Motor neuron (in vitro differentiated cells): ENCODE measurements around the gene PRSS56. TPM values are rescaled to one million over a fixed set of nuclear protein-coding genes. Genes with fewer than 3 reads are reported as not detected.

Experiments used
- ATAC-seq, 8 experiments: fragments of 200-7000 bp; cut with Tn5 transposase; replicated peaks in 6 of 8; 2 replicates each; pipeline ENCODE4 v1.8.0; 2021; ENCODE audit warnings: mild to moderate bottlenecking in 8 of 8, moderate library complexity in 8 of 8
- H3K27ac ChIP-seq, 2 donors: fragments of 250-450 bp; sonication (Bioruptor Pico); 2 replicates each; pipeline ENCODE4 v1.9.0; 2021; ENCODE audit warnings: antibody characterized with exemption in 2 of 2, mild to moderate bottlenecking in 2 of 2, moderate library complexity in 1 of 2
- H3K4me1 ChIP-seq, 2 donors: fragments of 250-450 bp; sonication (Bioruptor Pico); replicated peaks in 1 of 2; 2 replicates each; pipeline ENCODE4 v1.6.1; 2021; ENCODE audit warnings: antibody characterized with exemption in 2 of 2, mild to moderate bottlenecking in 2 of 2, moderate library complexity in 1 of 2
- H3K4me3 ChIP-seq, 5 donors: fragments of 250-450 bp; sonication (Bioruptor Pico); 2 replicates each; pipeline ENCODE4 v1.9.0; 2021; ENCODE audit warnings: antibody characterized with exemption in 5 of 5, mild to moderate bottlenecking in 5 of 5, moderate library complexity in 4 of 5
- WGBS, 10 experiments: fragments of 450-650 bp; shearing (Covaris generic); methylation state at CpG; one replicate each; pipeline ENCODE4 v1.0.0; 2022; 5-methylcytosine and 5-hydroxymethylcytosine counted together
- in situ Hi-C, 9 experiments: fragments of 400-800 bp; cut with MboI; loops; one replicate each; pipeline ENCODE4 v1.15.0; 2021; ENCODE audit warnings: low sequenced_read_pairs in 9 of 9, low pct_unique_long_range_greater_than_20kb in 2 of 9; ENCODE audit not compliant: unreplicated experiment in 9 of 9
- total RNA-seq, 8 experiments: library from RNA; unstranded; fragments of 300-600 nt; gene quantifications; 2 replicates each; pipeline versions ENCODE4 v1.2.3 to v1.2.4, GENCODE V29; 2022

The PRSS56 gene
- total RNA-seq, 8 experiments from 2014 or later, result 0.08 to 1.9 (median 0.58) TPM; not detected in 2

- peak in 2 of 8 experiments; percentile 3 to 4 for ATAC-seq
- peak overlapping the region; percentile 25 to 84 for H3K27ac ChIP-seq
- WGBS, 10 experiments, result 35 to 100% (median 76%) methylated on average over 1 to 4 of the region's 9 CpGs; no CpG with 5 or more reads in 4 of the 10 experiments
- in situ Hi-C loops, result no loop called here
- H3K4me1 ChIP-seq, result peaks cover 58 to 62% of the 10 kb centered on the region in 2 donors
- H3K4me3 ChIP-seq, result no peak overlapping the region
Measured at GRCh38 chr2:232489516-232490220, 30.5 kb upstream of the PRSS56 start.

GRCh38 chr2:232490221-232491138 lies 29.7 kb upstream of the PRSS56 start:
- H3K27ac ChIP-seq, result peak overlapping the region; percentile 36 to 84
- 24 to 100% (median 72%) methylated on average over 1 to 8 of the region's 30 CpGs; no CpG with 5 or more reads in 3 of the 10 experiments for WGBS, 10 experiments
- peak in 7 of 8 experiments; percentile 5 to 72 (median 43) for ATAC-seq
- H3K4me1 ChIP-seq, result peaks cover 55 to 57% of the 10 kb centered on the region in 2 donors
- in situ Hi-C loops, result no loop called here
- H3K4me3 ChIP-seq, result no peak overlapping the region

DNA sequence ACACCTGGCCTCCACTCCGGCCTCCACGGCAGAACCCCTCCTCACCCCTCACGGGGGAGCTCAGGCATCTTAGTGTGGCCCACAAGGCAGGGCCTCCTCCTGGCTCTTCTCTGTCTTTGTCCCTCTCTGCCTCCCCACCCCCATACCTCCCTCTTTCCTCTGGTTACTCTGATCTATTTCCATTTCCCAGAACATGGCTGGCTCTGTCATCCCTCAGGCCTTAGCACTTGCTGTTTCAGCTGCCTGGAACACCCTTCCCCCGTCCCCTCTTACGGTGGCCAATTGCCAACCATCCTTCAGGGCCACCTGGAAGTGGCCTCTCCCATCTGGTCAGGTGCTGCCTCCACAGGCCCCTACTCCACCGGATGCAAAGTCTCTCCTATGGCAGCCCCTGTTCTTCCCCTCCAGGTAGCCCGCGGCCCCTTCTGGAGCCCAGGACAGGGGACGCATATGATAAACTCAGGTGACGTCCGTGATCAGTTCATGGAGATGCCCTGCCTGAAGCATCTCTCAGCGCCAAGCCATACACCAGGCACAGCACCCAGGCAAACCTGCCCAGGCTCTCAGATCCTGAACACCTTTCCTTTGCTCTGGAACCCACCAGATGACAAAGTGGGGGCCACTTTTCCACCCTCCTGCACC lies 28.9 kb upstream of the PRSS56 start:
- 50 to 100% (median 82%) methylated on average over 1 to 9 of the region's 12 CpGs; no CpG with 5 or more reads in 4 of the 10 experiments for WGBS, 10 experiments
- in situ Hi-C loops, result no loop called here
- ATAC-seq, result peak in 2 of 8 experiments; percentile 8 to 44
- Histone ChIP-seq H3K4me3 (no peak overlapping the region), H3K4me1 (peaks cover 60 to 62% of the 10 kb centered on the region in 2 donors), H3K27ac (peak overlapping the region; percentile 36 to 84)

DNA sequence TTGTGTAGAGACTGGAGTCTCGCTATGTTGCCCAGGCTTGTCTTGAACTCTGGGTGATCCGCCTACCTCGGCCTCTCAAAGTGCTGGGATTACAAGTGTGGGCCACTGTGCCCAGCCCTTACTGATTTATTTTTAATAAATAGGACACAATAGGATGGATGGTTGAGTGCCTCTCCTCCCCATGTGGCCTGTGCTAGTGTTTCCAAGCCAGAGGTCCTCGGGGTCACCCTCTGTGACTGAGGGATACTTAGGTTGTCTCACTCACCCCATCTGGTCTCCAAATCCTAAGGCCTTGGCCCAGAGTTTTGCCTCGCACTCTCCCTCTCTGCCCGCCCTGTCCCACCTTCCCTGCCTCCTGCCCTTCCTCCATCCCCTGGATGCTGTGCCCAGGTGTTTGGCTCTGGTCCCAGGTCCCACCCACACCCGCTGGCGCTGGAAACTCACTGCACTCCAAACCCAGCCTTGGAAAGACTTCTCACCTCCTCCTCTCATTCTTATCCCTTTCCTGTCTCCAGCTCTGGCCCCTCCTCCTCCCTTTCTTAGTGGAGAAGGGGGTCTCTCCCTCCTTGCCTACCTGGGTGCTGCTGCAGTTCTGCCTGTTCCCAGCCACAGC lies 27.8 kb upstream of the PRSS56 start:
- ATAC-seq, result no peak
- in situ Hi-C loops, result no loop called here
- H3K27ac ChIP-seq, result no peak overlapping the region
- peaks cover 71 to 73% of the 10 kb centered on the region in 2 donors for H3K4me1 ChIP-seq
- no peak overlapping the region for H3K4me3 ChIP-seq
- 20 to 100% (median 75%) methylated on average over 1 to 4 of the region's 8 CpGs; no CpG with 5 or more reads in 4 of the 10 experiments for WGBS, 10 experiments

DNA sequence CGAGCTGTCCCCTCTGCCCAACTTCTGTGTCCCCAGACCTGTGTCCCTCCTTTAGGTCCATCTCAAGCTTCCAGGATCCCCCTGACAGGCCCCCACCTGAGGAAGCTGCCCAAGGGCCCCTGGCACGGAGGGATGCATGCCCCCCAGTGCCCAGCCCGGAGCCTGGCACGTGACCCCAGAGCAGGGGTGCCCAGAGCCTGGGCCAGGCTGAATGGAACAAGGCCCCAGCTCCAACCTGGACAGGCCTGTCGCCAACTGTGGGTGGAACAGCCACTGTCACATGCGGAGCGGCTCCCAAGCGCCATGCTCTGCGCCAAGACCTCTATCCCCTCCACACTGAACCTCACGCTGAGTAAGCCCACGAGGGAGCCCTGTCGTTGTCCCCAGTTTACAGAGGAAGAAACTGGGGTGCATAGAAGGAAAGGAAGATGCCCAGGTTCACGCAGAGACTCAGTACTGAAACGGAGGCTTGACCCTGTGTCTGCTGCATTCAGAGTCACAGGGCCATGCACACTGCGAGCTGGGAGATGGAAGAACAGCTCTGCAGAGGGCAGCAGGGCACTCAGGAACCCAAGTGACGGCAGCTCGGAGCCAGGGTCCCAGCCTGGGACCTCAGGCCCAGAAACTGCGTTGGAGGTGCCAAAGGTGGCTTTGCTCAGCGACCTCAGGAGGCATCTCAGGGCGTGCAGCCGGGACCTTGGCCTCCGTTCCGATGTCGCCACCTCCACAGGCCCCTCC lies 27.1 kb upstream of the PRSS56 start:
- no peak for ATAC-seq
- Histone ChIP-seq H3K27ac (peak overlapping the region in 1 of 2 donors; percentile 13), H3K4me3 (no peak overlapping the region), H3K4me1 (peaks cover 74 to 75% of the 10 kb centered on the region in 2 donors)
- in situ Hi-C loops, result no loop called here
- 50 to 89% (median 71%) methylated on average over 2 to 11 of the region's 24 CpGs; no CpG with 5 or more reads in 4 of the 10 experiments for WGBS, 10 experiments

DNA sequence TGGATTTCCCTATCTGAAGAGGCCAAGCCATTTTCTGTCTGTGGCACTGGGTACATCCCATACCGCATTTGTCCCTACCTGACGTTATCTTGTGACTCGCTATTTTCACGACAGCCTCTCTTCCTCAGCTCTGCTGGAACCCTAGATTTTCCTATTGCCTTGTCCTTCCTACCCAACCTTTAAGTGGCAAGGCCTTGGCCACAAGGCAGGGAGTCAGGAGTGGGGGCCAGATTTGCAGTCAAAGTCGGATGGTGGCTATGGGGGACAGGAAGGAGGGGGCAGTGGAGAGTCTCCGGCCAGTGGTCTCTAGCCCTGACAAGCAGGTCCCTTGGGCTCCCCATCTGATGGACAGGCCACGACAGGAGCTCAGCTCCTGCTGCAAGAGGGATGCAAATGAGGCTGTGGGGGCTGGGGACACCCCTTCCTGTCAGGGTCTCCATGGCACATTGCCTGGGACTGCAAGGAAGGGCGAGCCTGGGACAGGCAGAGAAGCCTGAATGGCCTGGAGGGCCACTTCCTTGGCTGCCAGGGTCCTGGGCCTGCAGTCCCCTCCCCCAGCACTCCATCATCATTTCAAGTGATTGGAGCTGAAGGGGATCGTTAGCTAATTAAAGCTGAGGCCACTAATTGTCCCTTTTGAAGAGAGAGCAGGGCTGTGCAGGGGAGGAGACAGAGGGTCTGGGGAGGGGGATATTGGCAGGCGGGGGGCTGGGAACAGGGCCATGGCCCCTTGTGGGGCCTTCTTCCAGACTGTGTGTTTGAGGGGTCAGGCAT lies 26.3 kb upstream of the PRSS56 start:
- H3K27ac ChIP-seq, result peak overlapping the region; percentile 2 to 13
- peak in 2 of 8 experiments; percentile 2 to 5 for ATAC-seq
- in situ Hi-C loops, result no loop called here
- 6 to 100% (median 78%) methylated on average over 1 to 6 of the region's 10 CpGs; no CpG with 5 or more reads in 2 of the 10 experiments for WGBS, 10 experiments
- H3K4me3 ChIP-seq, result no peak overlapping the region
- H3K4me1 ChIP-seq, result peaks cover 66 to 67% of the 10 kb centered on the region in 2 donors

DNA sequence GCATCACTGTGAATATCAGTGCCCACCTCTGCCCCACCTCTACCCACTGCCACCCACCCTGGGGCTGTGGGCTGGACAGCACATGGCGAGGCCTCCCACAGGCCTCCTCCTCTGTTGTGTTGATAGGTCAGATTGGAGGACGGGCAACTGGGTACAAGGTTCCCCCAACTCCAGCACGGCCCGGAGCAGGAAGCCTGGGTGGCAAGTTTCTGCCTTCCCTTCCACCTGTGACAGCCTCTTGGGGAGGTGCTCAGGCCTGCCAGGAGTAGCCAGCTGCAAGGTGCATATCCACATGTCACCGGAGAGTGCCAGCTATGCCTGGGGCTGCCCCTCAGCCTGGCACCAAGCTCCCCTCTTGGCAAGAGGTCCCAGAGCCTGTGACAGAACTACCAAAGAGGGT lies 25.6 kb upstream of the PRSS56 start:
- WGBS, 10 experiments, result 80 to 100% (median 80%) methylated on average over 1 to 3 of the region's 5 CpGs; no CpG with 5 or more reads in 7 of the 10 experiments
- in situ Hi-C loops, result no loop called here
- Histone ChIP-seq H3K4me3 (no peak overlapping the region), H3K27ac (peak overlapping the region; percentile 2 to 13), H3K4me1 (peaks cover 61 to 63% of the 10 kb centered on the region in 2 donors)
- no peak for ATAC-seq

GRCh38 chr2:232495292-232495691 lies 24.9 kb upstream of the PRSS56 start:
- in situ Hi-C loops, result no loop called here
- ATAC-seq, result no peak
- H3K27ac ChIP-seq, result peak overlapping the region in 1 of 2 donors; percentile 21
- 8 to 100% (median 33%) methylated on average over 1 to 6 of the region's 7 CpGs; no CpG with 5 or more reads in 3 of the 10 experiments for WGBS, 10 experiments
- H3K4me3 ChIP-seq, result no peak overlapping the region
- H3K4me1 ChIP-seq, result peaks cover 58 to 63% of the 10 kb centered on the region in 2 donors

DNA sequence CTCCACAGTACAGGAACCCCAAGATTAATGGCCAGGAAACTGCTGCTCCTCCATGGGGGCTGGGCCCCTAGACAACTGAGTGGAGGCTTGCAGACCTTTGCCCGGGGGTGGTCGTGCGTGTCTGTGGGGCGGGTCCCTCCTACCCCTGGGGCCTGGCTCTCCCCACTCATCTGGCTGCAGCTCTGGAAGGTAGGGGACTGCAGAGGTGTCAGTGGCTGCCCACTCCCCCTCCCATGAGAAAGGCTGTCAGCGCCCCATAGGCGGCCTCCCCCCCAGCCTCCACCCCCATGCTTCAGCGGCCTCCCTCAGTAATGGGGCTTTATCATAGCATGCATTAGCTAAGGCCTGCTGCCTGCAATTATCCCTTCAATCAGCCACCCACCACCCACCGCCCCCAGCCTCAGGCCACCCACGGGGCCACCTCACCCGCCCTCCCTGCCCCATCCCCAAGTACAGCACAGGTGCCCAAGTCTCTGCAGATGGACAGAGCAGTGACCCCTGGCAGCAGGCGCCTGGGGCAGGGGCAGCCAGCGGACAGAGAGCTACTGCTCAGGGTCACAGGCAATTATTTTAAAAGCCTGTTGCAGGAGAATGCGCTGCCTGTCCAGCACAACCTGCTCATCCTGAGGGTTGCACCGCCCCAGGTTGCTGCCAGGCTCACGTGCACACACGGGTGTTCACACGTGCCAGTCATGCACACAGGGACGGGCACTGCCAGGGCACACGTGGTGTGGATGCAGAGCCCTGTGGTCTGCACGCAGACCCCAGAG lies 23.5 kb upstream of the PRSS56 start:
- 65% methylated on average over 4 of the region's 20 CpGs; no CpG with 5 or more reads in 9 of the 10 experiments for WGBS, 10 experiments
- peak overlapping the region; percentile 54 to 56 for H3K27ac ChIP-seq
- in situ Hi-C loops, result no loop called here
- peaks cover 61 to 63% of the 10 kb centered on the region in 2 donors for H3K4me1 ChIP-seq
- H3K4me3 ChIP-seq, result no peak overlapping the region
- peak in 5 of 8 experiments; percentile 25 to 60 (median 36) for ATAC-seq

DNA sequence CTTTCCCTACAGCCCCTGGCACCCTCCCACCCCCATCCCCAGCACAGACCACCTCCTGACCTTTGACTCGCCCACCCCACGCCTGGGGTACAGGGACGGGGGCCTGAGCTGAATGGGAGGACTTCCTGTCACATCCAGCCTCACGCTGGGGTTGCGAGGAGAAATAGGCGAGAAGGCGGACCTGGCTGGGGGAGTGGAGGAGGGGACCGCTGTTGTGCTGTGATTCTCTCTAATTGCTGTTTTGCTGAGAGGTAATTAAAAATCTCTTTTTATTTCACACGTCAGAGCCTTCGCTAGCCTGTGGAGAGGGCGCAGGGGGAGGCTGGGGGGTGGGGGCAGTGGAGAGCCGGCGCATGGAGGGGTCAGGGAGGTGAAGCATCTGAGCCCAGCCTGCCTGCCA lies 22.8 kb upstream of the PRSS56 start:
- peak in 5 of 8 experiments; percentile 13 to 51 (median 33) for ATAC-seq
- in situ Hi-C loops, result no loop called here
- peak overlapping the region; percentile 54 to 56 for H3K27ac ChIP-seq
- H3K4me3 ChIP-seq, result no peak overlapping the region
- WGBS, 10 experiments, result 50% methylated on average over 4 of the region's 13 CpGs; no CpG with 5 or more reads in 9 of the 10 experiments
- peaks cover 67 to 70% of the 10 kb centered on the region in 2 donors for H3K4me1 ChIP-seq

DNA sequence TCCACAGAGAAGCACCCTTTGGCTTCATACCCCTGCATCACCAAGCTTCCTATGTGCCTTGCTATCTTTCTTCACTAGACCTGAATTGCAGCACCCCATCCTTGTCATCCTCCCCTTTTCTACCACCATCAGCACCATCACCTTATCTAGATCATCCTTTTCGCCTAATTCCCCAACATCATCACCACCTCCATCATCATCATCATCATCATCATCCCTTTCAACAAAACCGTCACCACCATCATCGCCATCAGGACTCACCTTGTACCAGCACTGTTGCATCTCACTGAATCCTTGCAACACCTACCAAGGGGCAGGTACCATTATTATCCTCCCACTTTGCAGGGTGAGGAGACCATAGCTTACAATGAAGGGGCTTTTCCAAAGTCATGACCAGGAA lies 21.7 kb upstream of the PRSS56 start:
- Histone ChIP-seq H3K4me1 (peaks cover 70 to 73% of the 10 kb centered on the region in 2 donors), H3K27ac (no peak overlapping the region), H3K4me3 (no peak overlapping the region)
- ATAC-seq, result no peak
- WGBS, 10 experiments, result 42 to 100% (median 86%) methylated on average over 2 to 3 of the region's 3 CpGs; no CpG with 5 or more reads in 3 of the 10 experiments
- in situ Hi-C loops, result no loop called here
